GM12875 (cell line): ENCODE results near the gene C1QA.

Experiments
- H3K4me3 ChIP-seq: one replicate; pipeline ENCODE4 v1.5.1; 2011; ENCODE audit warnings: low read depth, low read length, control low read depth
- CTCF ChIP-seq: IDR thresholded peaks from 2 replicates; pipeline ENCODE4 v1.5.1; 2011; ENCODE audit warnings: low read depth, mild to moderate bottlenecking, control low read depth, inconsistent platforms, low read length, moderate library complexity, borderline replicate concordance; ENCODE audit not compliant: insufficient read depth

C1QA gene

GRCh38 chr1:22619798-22620197 lies 16.6 kb upstream of the C1QA start:
- no peak overlapping the region for H3K4me3 ChIP-seq
- no peak for TF ChIP-seq CTCF

- no peak for TF ChIP-seq CTCF
- H3K4me3 ChIP-seq = no peak overlapping the region
Observed at GRCh38 chr1:22621761-22622160, 14.7 kb upstream of the C1QA start.

- no peak overlapping the region for H3K4me3 ChIP-seq
- no peak for TF ChIP-seq CTCF
Observed at GRCh38 chr1:22625262-22625925, 11.0 kb upstream of the C1QA start.

GRCh38 chr1:22626237-22627157 lies 9.9 kb upstream of the C1QA start:
- H3K4me3 ChIP-seq = no peak overlapping the region
- no peak for TF ChIP-seq CTCF

GRCh38 chr1:22627331-22627730 lies 9.1 kb upstream of the C1QA start:
- TF ChIP-seq CTCF = no peak
- H3K4me3 ChIP-seq = no peak overlapping the region

- no peak overlapping the region for H3K4me3 ChIP-seq
- TF ChIP-seq CTCF = no peak
Observed at GRCh38 chr1:22628698-22629444, 7.6 kb upstream of the C1QA start.
